Measurements from ENCODE around the gene ORAI1.
"Not testable (repeated sequence)": the region's sequence is repeated elsewhere in the genome, so short reads cannot be mapped to it uniquely, and the experiment has no call there.

Gene ORAI1

DNA sequence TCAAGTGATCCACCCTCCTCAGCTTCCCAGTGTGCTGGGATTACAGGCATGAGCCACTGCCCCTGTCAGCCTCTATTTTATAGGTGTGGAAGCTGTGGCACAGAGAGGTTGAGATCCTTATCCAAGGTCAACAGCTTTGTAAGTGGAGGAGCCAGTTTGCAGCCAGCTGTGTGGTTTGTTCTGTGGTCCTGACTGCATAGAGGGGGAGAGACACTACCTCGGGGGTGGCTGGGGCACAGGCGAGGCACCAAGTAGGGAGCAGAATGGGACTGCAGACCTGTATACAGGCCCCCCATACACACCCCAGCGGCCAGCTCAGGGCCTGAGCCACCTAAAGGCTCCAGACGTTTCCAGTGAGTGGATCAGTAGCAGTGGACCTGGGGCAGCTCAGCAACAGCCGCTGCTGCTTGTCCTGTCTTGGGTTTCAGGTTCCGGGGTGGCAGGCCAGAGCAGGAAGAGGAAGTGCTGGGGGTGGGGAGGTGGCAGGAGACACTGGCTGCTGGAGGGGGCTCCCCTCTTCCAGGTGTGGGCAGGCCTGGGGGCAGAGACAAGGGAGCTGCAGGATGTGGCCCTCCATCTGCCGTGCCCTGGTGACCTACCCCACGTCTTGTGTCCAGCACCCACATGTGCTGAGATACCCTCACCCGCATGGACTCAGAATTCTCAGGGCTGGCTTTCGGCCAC, 11.0 kb downstream of the ORAI1 start:
- H3K4me3 ChIP-seq (ENCODE audit: low read length) = peak overlapping the region; percentile 26
- peak; percentile 78 for DNase-seq (ENCODE audit: low read depth, low spot score)

DNA sequence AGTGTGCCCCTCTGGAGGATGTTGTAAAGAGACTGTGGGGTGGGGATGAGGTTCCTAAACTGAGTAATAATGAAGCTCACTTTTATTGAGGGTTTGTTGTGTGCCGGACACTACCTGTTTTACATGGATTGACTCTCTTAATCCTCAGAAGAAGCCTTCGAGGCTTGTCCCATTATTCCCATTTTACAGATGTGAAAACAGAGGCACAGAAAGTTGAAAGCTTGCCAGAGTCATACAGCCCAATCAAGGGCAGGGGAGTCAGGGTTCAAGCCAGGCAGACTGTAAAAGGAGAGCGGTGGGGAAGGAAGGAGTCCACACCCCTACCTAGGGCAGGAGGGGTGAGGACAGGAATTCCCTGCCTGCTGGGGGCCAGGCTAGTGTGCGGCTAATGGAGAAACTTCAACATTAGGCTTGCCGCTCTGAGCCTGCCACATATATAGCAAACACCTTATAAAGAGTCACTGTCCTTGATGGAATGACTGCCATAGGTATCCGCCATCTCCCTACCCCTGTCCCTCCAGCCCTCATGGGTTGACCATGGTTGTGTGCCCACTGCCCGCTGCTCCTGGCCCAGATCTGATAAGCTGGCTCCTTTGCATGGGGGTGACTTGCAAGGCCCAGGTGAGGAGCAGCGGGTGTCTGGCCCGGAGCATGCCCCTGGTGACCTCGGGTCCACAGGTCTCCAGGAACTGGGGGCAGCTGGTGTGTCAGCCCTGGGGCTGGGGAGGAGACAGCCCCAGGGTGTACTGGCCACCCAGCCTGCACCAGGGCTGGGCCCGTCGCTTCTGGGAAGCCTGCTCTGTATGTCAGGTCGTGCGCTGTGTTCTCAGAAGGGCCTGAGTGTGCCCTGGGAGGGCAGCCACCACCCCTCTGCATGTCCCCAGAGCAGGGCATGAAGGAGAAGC, 12.2 kb downstream of the ORAI1 start:
- no peak for DNase-seq (ENCODE audit: low read depth, low spot score)

DNA sequence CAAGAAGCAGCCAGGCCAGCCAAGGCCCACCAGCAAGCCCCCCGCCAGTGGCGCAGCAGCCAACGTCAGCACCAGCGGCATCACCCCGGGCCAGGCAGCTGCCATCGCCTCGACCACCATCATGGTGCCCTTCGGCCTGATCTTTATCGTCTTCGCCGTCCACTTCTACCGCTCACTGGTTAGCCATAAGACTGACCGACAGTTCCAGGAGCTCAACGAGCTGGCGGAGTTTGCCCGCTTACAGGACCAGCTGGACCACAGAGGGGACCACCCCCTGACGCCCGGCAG, 15.0 kb downstream of the ORAI1 start:
- H3K4me3 ChIP-seq (ENCODE audit: low read length) = no peak overlapping the region
- DNase-seq (ENCODE audit: low read depth, low spot score) = no peak

More for the DNA sequence above, 12.2 kb downstream of the ORAI1 start:
- H3K4me3 ChIP-seq (ENCODE audit: low read length) = no peak overlapping the region

DNA sequence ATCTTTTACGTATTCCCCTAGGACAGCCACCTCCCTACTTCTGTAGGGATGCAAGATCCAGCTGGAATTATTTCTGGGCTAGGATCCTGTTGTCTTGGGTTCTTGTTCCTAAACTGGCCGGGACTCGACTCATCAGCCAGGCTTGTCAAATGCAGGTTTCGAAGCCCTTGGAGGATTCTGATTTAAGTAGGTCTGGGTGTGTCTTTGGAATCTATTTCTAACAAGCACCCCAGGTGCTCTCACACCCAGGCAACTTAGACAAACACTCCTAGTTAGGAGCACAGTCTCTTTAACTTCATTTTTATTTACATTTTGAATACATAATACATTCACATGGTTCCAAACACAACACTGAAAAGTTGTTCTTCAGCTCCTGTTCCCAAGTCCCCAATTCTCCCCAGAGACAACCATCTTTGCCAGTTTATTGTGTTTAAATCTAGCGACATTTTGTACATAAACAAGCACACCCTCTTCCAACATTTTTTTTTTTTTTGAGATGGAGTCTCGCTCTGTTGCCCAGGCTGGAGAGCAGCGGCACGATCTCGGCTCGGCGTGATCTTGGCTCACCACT, 22.2 kb downstream of the ORAI1 start:
- DNase-seq (ENCODE audit: low read depth, low spot score) = no peak
- no peak overlapping the region for H3K4me3 ChIP-seq (ENCODE audit: low read length)

DNA sequence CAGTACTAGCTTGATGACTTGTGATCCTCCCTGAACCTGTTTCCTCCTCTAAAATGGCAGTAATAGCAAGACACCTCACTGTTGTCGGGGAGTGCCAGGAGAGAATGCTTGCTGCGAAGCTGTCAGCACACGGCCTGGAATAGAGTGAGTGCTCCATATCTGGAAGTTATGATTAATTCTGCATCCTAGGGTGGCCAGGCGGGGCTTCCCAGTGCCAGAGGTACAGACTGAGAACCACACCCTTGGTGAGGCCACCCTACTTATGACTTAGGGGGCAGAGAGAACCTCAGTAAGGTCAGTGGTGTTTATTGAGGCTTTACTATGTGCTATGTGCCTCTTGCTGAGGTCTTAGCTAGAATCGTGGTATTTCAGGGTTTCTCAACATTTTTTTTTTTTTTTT, 23.0 kb downstream of the ORAI1 start:
- H3K4me3 ChIP-seq (ENCODE audit: low read length) = peak overlapping the region; percentile 15
- no peak for DNase-seq (ENCODE audit: low read depth, low spot score)

DNA sequence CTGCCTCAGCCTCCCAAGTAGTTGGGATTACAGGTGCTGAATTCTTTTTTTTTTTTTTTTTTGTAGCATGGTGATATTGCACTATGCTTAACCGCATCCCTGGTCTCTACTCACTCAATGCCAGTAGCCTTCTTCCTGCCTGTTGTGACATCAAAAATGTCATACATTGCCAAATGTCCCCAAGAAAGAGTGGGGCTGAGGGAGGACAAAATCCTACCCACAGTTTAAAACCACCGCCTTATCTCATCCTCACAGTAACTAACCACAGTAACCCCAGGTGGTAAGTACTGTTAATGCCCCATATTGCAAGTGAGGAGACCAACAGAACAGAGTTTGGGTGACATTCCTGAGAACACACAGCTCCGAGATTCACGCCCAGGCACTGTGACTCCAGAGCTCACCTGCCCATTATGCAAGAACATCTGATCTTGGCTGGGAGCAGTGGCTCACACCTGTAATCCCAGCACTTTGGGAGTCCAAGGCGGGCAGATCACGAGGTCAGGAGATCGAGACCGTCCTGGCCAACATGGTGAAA, 23.6 kb downstream of the ORAI1 start:
- DNase-seq (ENCODE audit: low read depth, low spot score) = peak; percentile 100
- H3K4me3 ChIP-seq (ENCODE audit: low read length) = no peak overlapping the region

DNA sequence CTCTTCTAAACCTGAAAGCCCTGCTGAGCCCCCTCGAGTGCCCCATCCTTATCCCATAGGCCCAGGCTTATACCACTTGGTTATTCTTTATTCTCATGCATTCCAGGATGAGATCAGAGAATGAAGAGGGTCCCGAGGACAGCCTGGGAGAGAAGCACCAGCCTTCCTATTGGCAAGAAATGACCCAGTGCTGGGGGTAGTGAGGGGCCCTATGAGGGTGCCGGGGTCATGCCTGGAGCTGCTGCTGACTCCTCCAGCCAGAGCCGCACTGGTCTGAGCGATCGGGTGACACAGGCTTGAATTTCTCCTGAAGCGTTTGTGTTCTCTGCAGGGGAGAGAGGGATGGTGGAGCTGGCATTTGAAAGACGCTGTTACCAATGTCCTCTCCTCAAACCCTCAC, 25.0 kb downstream of the ORAI1 start:
- no peak for DNase-seq (ENCODE audit: low read depth, low spot score)
- H3K4me3 ChIP-seq (ENCODE audit: low read length) = no peak overlapping the region

DNA sequence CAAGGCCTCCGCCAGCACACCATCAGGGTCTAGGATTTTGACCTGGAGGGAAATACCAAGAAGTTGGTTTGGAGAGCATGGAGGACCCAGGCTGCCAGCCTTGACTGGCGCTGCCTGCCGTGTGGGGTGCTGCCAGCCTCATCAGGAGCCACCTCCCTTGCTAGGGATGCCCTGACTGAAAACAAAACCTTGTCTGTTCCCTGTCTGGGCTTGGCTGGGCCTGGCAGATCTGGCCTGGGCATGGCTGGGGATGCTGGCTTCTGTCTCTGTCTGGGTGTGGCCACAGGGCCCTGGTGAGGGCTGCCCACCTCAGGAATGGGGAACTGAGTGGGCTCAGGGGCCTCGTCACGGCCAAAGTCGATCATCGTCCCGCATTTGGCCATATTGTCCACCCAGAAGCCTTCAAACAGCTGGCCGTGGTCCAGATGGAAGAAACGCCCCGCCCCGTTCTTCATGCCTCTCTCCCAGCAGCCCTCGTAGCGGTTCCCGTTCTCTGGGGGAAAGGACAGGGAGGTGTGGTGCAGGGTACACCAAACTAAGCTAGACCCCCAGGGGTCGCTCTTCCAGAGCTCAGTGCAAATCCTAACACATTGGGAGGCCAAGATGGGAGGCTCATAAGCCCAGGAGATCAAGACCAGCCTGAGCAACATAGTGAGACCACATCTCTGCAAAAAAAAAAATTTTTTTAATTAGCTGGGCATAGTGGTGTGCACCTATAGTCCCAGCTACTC, 26.6 kb downstream of the ORAI1 start:
- no peak for DNase-seq (ENCODE audit: low read depth, low spot score)
- H3K4me3 ChIP-seq (ENCODE audit: low read length) = no peak overlapping the region

DNA sequence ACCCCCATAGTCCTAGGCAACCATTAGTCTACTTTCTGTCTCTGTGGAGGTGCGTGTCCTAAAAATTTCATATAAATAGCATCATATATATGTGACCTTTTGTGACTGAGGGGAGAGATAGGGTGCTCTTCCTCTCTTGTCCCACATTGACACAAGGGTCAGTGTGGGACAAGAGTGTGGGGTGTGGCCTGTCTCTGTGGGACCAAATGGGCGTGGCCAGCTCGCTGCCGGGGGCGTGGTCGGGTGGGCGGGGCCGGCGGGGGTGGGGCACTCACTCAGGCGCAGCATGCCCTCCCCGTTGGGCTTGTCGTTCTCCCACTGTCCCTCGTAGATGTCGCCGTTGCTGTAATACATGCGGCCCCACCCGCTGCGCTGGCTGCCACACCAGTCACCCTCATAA, 27.7 kb downstream of the ORAI1 start:
- DNase-seq (ENCODE audit: low read depth, low spot score) = no peak
- no peak overlapping the region for H3K4me3 ChIP-seq (ENCODE audit: low read length)

DNA sequence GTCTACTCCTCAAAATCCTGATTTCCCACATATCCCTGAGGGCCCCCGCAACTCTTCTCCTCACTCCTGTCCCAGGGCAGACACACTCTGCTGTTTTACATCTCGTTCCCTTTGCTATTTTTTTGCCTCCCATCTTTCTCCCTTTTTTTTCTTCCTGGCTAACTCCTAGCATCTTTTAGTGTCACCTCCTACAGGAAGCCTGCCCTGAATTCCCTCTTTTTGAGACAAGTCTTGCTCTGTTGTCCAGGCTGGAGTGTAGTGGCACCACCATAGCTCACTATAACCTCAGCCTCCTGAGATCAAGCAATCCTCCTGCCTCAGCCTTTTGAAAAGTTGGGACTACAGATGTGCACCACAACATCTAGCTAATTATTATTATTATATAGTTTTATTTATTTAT, 29.8 kb downstream of the ORAI1 start:
- DNase-seq (ENCODE audit: low read depth, low spot score) = no peak
- H3K4me3 ChIP-seq (ENCODE audit: low read length) = no peak overlapping the region

DNA sequence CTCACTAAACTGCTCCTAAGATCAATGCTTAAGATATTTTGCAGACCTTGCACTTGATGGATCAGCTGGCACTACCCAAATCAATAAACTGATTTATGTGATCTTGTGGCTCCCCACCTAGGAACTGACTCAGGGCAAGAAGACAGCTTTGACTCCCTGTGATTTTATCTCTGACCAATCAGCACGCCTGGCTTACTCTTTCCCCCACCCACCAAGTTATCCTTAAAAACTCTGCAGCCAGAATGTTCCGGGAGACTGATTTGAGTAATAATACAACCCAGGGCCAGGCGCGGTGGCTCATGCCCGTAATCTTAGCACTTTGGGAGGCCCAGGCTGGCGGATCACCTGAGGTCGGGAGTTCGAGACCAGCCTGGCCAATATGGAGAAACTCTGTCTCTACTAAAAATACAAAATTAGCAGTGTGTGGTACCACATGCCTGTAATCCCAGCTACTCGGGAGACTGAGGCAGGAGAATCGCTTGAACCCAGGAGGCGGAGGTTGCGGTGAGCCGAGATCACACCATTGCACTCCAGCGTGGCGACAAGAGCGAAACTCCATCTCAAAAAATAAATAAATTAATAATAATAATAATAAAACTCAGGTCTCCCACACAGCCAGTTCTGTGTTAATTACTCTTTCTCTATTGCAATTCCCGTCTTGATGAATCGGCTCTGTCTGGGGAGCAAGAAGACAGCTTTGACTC, 31.1 kb downstream of the ORAI1 start:
- no peak overlapping the region for H3K4me3 ChIP-seq (ENCODE audit: low read length)
- DNase-seq (ENCODE audit: low read depth, low spot score) = no peak

DNA sequence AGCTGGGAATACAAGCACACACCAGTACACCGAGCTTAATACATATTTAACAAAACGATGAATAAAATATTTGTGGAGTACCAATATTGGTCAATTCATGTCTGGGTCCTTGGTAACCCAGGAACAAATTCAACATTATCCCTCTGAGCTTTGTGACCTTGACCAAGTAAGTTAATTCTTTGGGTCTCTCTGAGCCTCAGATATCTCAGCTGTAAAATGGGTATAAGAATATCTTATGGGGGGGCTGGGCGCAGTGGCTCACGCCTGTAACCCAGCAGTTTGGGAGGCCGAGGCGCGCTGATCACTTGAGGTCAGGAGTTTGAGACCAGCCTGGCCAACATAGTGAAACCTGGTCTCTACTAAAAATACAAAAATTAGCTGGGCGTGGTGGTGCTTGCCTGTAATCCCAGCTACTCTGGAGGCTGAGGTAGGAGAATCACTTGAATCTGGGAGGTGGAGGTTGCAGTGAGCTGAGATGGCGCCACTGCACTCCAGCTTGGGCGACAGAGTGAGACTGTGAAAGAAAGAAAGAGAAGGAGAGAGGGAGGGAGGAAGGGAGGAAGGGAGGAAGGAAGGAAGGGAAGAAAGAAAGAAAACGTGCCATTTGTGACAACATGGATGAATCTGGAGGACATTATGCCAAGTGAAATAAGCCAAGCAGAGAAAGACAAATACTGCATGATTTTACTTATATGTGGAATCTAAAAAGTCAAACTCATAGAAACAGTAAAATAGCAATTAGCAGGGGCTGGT, 35.2 kb downstream of the ORAI1 start:
- DNase-seq (ENCODE audit: low read depth, low spot score); H3K4me3 ChIP-seq (ENCODE audit: low read length): not testable (repeated sequence)

DNA sequence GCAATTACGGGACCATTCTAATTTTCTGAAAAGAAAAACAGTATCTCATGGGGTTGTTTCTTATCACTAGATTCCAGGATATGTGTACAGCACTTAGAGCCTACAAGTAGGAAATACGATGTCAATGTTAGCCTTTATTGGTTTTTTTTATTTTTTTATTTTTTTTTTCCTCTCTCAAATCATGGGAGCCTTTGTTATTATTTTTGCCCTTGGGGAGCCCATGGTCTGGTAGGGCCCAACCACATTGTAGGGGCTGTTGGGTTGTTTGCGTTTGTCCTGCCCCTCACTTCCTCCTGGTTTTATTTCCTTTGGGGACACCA, 37.2 kb downstream of the ORAI1 start:
- DNase-seq (ENCODE audit: low read depth, low spot score) = no peak
- peak overlapping the region; percentile 32 for H3K4me3 ChIP-seq (ENCODE audit: low read length)

DNA sequence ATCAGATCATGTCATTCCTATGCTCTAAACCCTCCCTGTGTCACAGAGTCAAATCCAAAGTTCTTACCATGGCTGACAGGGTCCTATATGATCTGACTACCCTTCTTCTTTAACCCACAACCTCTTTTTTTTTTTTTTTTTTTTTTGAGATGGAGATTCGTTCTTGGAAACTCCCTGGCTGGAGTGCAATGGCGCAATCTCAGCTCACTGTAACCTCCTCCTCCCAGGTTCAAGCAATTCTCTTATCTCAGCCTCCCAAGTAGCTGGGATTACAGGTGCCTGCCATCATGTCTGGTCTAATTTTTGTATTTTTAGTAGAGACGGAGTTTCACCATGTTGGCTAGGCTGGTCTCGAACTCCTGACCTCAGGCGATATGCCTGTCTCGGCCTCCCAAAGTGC, 40.5 kb downstream of the ORAI1 start:
- DNase-seq (ENCODE audit: low read depth, low spot score); H3K4me3 ChIP-seq (ENCODE audit: low read length): not testable (repeated sequence)

DNA sequence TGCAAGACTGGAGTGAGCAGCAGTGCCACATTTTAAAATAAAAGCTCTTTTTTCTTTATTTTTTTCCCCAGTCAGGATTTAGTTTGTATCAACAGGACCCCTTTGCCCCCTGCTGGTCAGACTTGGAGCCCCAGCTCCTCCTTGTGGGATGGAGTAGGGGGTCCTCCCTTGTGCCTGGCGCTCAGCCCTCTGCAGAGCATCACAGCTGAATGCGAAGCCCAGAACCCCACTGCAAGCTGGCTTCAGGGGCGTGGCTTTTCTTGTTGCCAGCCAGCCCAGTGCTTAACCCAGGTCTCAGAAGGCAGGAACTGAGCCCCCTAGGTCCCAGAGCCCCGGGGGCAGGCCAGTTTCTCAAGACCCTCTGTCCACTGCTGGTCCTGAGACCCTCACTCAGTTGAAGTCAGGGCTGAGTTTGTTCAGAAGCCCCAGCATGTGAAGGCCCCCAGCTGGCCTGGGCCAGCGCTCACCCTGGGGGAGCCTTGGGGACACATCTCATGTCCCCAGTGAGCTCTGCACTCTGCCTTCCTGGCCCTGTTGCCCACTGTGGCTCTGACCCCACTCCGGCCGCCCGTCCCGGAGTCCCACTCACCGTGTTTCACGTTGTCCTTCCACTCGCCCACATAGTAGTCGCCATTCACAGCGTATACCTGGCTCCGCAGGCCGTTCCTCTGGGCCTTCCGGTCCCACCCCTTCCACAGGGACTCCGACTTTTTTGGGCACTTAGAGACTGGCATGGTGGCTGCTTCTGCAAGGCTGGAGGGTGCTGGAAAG, 42.6 kb downstream of the ORAI1 start:
- peak; percentile 58 for DNase-seq (ENCODE audit: low read depth, low spot score)

DNA sequence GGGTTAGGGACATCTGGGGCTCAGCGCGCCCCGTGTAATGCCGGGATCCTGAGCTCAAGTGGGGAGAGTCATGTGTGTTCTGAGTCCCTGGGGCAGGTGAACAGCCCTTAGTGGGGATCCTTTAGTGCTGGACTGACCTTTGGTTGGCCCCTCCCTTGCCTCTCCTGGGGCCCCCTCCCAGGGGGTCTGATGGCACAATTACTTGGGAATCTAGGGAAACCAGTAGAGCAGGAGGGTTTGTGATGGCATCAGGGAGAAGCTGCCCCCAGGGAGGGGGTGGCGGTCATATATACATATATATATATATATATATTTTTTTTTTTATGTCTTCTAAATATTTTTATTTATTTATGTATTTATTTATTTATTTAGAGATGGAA, 43.2 kb downstream of the ORAI1 start, which contains the start of gene MORN3:
TSS of gene MORN3 (minus strand) at position 134 of the 380 bp plus-strand sequence. CDS start 171 bp downstream, outside the sequence.
- no peak within 1 kb of the TSS for H3K4me3 ChIP-seq (ENCODE audit: low read length)
- DNase-seq (ENCODE audit: low read depth, low spot score) = no peak

More for the DNA sequence above, 42.6 kb downstream of the ORAI1 start:
- no peak overlapping the region for H3K4me3 ChIP-seq (ENCODE audit: low read length)

DNA sequence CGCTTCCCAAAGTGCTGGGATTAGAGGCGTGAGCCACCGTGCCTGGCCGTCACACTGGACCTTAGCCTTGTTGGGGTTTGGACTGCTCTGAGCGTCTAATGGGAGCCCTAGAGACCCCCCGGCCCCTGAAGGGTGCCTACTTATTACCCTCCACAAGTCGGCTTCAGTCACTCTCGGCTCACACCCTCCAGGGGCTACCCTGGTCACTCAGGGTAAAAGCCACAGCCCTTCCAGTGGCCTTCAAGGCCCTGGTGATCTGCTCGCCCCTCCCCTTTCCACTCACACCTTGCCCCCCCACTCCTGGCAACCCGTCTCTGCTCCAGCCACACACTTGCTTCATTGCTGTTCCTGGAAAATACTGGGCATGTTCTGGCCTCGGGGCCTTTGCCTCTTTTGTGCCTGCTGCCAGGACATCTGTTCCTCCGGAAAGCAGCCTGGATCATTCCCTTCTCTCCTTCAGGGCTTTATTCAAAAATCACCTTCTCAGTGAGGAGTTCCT, 46.7 kb downstream of the ORAI1 start:
- DNase-seq (ENCODE audit: low read depth, low spot score) = no peak

More for the DNA sequence above, 46.7 kb downstream of the ORAI1 start:
- H3K4me3 ChIP-seq (ENCODE audit: low read length) = peak overlapping the region; percentile 61
